H1 (cell line): Measurements from ENCODE around the gene ASCL2.

Experiments
- ASH2L ChIP-seq: fragments of 200-600, 300-600 bp; sonication (generic); IDR thresholded peaks from one replicate; pipeline ENCODE4 v1.7.1; 2017; ENCODE audit warnings: low read length
- CBX8 ChIP-seq: fragments of 300-800, 300-1000 bp; sonication (generic); IDR thresholded peaks from 2 replicates; pipeline ENCODE4 v1.7.1; 2016; ENCODE audit warnings: low read depth, low read length, borderline replicate concordance
- CREB1 ChIP-seq: IDR thresholded peaks from 2 replicates; pipeline ENCODE4 v1.6.1; 2012; ENCODE audit warnings: inconsistent platforms
- GABPA ChIP-seq: IDR thresholded peaks from 2 replicates; pipeline ENCODE4 v1.6.1; 2011; ENCODE audit warnings: mild to moderate bottlenecking, low read length, moderate library complexity, borderline replicate concordance; ENCODE audit not compliant: insufficient read depth
- JUN ChIP-seq: IDR thresholded peaks from 2 replicates; pipeline ENCODE4 v1.6.1; 2011; ENCODE audit warnings: low read depth, mild to moderate bottlenecking, improper control_type of control experiment, low read length
- POLR2A ChIP-seq, 2 experiments: IDR thresholded peaks; 1 replicate in 1 of 2; 2 replicates in 1 of 2; pipeline ENCODE4 v1.6.1; 2011; ENCODE audit warnings: low read depth in 2 of 2, low read length in 2 of 2, mild to moderate bottlenecking in 2 of 2; ENCODE audit errors: control extremely low read depth in 1 of 2
- POLR2AphosphoS5 ChIP-seq: IDR thresholded peaks from 2 replicates; pipeline ENCODE4 v1.6.1; 2011; ENCODE audit warnings: low read depth, low read length
- RXRA ChIP-seq: IDR thresholded peaks from 2 replicates; pipeline ENCODE4 v1.6.1; 2011; ENCODE audit warnings: low read depth, mild to moderate bottlenecking, low read length, moderate library complexity; ENCODE audit not compliant: insufficient read depth
- TAF7 ChIP-seq: optimal IDR thresholded peaks from 2 replicates; pipeline ENCODE3; 2011; ENCODE audit warnings: low read depth, mild to moderate bottlenecking, inconsistent platforms, low read length, moderate library complexity, borderline replicate concordance
- TEAD4 ChIP-seq: IDR thresholded peaks from 2 replicates; pipeline ENCODE4 v1.6.1; 2012; ENCODE audit warnings: low read depth, low read length, inconsistent platforms, mixed read lengths
- TF ChIP-seq, protein P1 (sequence below), 3 experiments: IDR thresholded peaks; 1 replicate in 2 of 3; 2 replicates in 1 of 3; pipeline versions ENCODE4 v1.5.1 to v1.6.1; 2011; ENCODE audit warnings: low read length in 3 of 3, mild to moderate bottlenecking in 3 of 3, inconsistent platforms in 2 of 3, low read depth in 1 of 3, moderate library complexity in 1 of 3; ENCODE audit not compliant: insufficient read depth in 1 of 3; ENCODE audit errors: control extremely low read depth in 1 of 3
- TF ChIP-seq, protein P2 (sequence below): IDR thresholded peaks from 2 replicates; pipeline ENCODE4 v1.6.1; 2012; ENCODE audit warnings: inconsistent platforms

- no peak for TF ChIP-seq TAF7
- TF ChIP-seq, protein P1, sequence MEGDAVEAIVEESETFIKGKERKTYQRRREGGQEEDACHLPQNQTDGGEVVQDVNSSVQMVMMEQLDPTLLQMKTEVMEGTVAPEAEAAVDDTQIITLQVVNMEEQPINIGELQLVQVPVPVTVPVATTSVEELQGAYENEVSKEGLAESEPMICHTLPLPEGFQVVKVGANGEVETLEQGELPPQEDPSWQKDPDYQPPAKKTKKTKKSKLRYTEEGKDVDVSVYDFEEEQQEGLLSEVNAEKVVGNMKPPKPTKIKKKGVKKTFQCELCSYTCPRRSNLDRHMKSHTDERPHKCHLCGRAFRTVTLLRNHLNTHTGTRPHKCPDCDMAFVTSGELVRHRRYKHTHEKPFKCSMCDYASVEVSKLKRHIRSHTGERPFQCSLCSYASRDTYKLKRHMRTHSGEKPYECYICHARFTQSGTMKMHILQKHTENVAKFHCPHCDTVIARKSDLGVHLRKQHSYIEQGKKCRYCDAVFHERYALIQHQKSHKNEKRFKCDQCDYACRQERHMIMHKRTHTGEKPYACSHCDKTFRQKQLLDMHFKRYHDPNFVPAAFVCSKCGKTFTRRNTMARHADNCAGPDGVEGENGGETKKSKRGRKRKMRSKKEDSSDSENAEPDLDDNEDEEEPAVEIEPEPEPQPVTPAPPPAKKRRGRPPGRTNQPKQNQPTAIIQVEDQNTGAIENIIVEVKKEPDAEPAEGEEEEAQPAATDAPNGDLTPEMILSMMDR (IDR thresholded peaks at IDR 0.05; ENCODE audit: control extremely low read depth in 1 of 3, insufficient read depth in 1 of 3, low read depth in 1 of 3, low read length in 3 of 3) = no peak
- TF ChIP-seq CBX8 = no peak
- no peak for TF ChIP-seq POLR2A (IDR thresholded peaks at IDR 0.05; ENCODE audit: control extremely low read depth in 1 of 2, low read depth in 2 of 2, low read length in 2 of 2)
- TF ChIP-seq, protein P2, sequence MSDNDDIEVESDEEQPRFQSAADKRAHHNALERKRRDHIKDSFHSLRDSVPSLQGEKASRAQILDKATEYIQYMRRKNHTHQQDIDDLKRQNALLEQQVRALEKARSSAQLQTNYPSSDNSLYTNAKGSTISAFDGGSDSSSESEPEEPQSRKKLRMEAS = no peak
- no peak for TF ChIP-seq ASH2L
- TF ChIP-seq JUN = no peak
- TF ChIP-seq RXRA = no peak
- TF ChIP-seq CREB1 = no peak
- no peak for TF ChIP-seq GABPA
- no peak for TF ChIP-seq POLR2AphosphoS5
- TF ChIP-seq TEAD4 = no peak
Measured at GRCh38 chr11:2221591-2221990, 48.8 kb downstream of the ASCL2 start.
